GM23338 (cell line): ENCODE data around the gene SENP6. TPM values are rescaled to one million over a fixed set of nuclear protein-coding genes. Genes with fewer than 3 reads are reported as not detected.

Source experiments
- polyA plus RNA-seq: library from polyadenylated mRNA; unstranded; fragments of >200 nt; fragmentation: Nextera tagmentation; extraction: Ambion mirVana; gene quantifications from 2 replicates; pipeline ENCODE4 v1.2.1, GENCODE V29; 2016
- small RNA-seq: library from RNA; depleted of rRNA; stranded (forward); fragments of <200 nt; gene quantifications from one replicate; pipeline ENCODE3, GENCODE V24; 2014; ENCODE audit warnings: low replicate concordance
- total RNA-seq: library from RNA; depleted of rRNA; stranded (reverse); fragments of >200 nt; shearing (Covaris generic); gene quantifications from 2 replicates; pipeline ENCODE4 v1.2.3, GENCODE V29; 2014; rRNA removed

Gene SENP6
- total and polyA plus RNA-seq, 2 experiments from 2014 or later, result 66.6 to 114 TPM

Small RNA genes within 50 kb of the gene (small RNA-seq; reads per million reads assigned to genes)
- gene RNU6-1016P, result not detected
- gene RNU6-1338P, result not detected
- gene RNU6-155P, result not detected

Other genes starting within 250 kb of the SENP6 start
- 3.4 and 3.7 TPM in 2 replicates for gene FILIP1, start 108.1 kb upstream of the SENP6 start, total RNA-seq
- 4.7 and 6.4 TPM in 2 replicates for gene FILIP1, start 108.1 kb upstream of the SENP6 start, polyA plus RNA-seq
- gene MYO6, start 147.4 kb downstream of the SENP6 start, total RNA-seq, result 21.8 and 21.9 TPM in 2 replicates
- 19.2 and 33.0 TPM in 2 replicates for gene MYO6, start 147.4 kb downstream of the SENP6 start, polyA plus RNA-seq